Measurements from ENCODE around the gene PTCD2.

Gene PTCD2, protein sequence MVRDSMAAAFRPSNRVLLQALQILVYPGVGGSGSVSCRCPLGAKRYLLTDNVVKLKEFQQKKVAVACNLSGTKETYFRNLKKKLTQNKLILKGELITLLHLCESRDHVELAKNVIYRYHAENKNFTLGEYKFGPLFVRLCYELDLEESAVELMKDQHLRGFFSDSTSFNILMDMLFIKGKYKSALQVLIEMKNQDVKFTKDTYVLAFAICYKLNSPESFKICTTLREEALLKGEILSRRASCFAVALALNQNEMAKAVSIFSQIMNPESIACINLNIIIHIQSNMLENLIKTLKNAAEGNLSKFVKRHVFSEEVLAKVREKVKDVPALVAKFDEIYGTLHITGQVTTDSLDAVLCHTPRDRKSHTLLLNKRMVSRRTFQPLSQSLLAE

DNA sequence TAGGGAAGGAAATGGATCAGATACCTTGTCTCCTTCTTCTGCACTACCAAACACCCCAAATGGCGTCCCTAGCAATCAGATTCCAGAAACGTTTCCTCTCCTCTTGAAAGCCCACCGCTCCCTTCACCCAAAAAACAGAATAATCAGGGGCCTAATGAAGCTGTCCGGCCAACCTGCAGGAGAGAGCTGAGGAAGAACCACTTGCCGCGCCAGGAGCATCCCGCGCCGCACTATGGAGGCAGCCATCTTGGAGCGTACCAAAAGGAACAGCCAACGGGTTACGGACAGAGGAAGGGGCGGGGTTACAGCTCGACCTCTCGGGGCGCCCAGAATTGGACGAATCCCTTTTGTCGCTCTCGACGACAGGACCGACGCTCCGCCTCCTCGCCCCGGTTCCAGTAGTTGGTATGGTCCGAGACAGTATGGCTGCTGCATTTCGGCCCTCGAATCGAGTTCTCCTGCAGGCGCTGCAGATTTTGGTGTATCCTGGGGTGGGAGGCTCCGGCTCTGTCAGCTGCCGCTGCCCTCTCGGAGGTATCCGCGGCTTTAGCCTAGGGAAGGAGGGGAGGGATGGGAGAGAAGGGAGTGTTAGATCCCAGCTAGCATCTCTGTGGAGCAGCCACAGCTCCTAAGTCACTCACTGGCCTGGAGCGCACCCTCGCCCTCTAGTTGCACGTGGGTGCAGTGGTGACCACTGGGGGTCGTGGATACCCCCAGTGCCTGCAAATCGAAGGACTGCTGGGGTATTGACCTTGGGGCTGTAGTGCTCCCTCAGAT is at the start of gene PTCD2, which contains the start of gene MRPS27:
TSS of gene PTCD2 (plus strand) at position 398 of the 777 bp plus-strand sequence. CDS start at position 408, 10 bp downstream.
TSS of gene MRPS27 (minus strand) at position 265 of the 777 bp plus-strand sequence. CDS start at position 246, 19 bp downstream.
- peaks cover 22% of the 10 kb centered on the region for H3K36me3 ChIP-seq (ENCODE audit: insufficient read depth, low read length)
- H3K27ac ChIP-seq, result peak within 1 kb of the TSS; percentile 17; the same call in 1 of the 2 replicates
- H3K9ac ChIP-seq (ENCODE audit: insufficient read length), result peak within 1 kb of the TSS; percentile 93
- no peak for TF ChIP-seq EZH2 (IDR thresholded peaks at IDR 0.05)
- TF ChIP-seq POLR2AphosphoS5 (IDR thresholded peaks at IDR 0.05; ENCODE audit: borderline replicate concordance, low read depth, low read length), result peak; percentile 99
- DNase-seq (ENCODE audit: low read depth, low spot score), result peak; percentile 88
- no peaks in the 10 kb centered on the region for H3K9me3 ChIP-seq (ENCODE audit: low read depth, low read length)
- peak within 1 kb of the TSS; percentile 84 for H3K4me3 ChIP-seq

GRCh38 chr5:72271702-72272101 is 48.5 kb upstream of the PTCD2 start:
- DNase-seq (ENCODE audit: low read depth, low spot score), result no peak

GRCh38 chr5:72272398-72272797 is 47.8 kb upstream of the PTCD2 start:
- peaks cover 50% of the 10 kb centered on the region for H3K36me3 ChIP-seq (ENCODE audit: insufficient read depth, low read length)
- DNase-seq (ENCODE audit: low read depth, low spot score), result no peak
- no peak overlapping the region for H3K9ac ChIP-seq (ENCODE audit: insufficient read length)
- TF ChIP-seq EZH2 (IDR thresholded peaks at IDR 0.05) (no peak), POLR2AphosphoS5 (IDR thresholded peaks at IDR 0.05; ENCODE audit: borderline replicate concordance, low read depth, low read length) (no peak), FOXP2 (optimal IDR thresholded peaks at IDR 0.05; ENCODE audit: control extremely low read depth, extremely low read length, insufficient read depth) (no peak)
- no peak overlapping the region for H3K27ac ChIP-seq
- H3K4me3 ChIP-seq, result no peak overlapping the region
- 0 out of 2 replicates have a peak, but pooled peaks cover 3% of the 10 kb centered on the region for H3K9me3 ChIP-seq (ENCODE audit: low read depth, low read length)

More at GRCh38 chr5:72271702-72272101, 48.5 kb upstream of the PTCD2 start:
- H3K9me3 ChIP-seq (ENCODE audit: low read depth, low read length), result 0 out of 2 replicates have a peak, but pooled peaks cover 3% of the 10 kb centered on the region
- H3K4me3 ChIP-seq, result no peak overlapping the region
- peak overlapping the region; percentile 40; the same call in 1 of the 2 replicates for H3K27ac ChIP-seq
- H3K36me3 ChIP-seq (ENCODE audit: insufficient read depth, low read length), result peaks cover 53% of the 10 kb centered on the region
- TF ChIP-seq FOXP2 (optimal IDR thresholded peaks at IDR 0.05; ENCODE audit: control extremely low read depth, extremely low read length, insufficient read depth) (no peak), POLR2AphosphoS5 (IDR thresholded peaks at IDR 0.05; ENCODE audit: borderline replicate concordance, low read depth, low read length) (no peak), EZH2 (IDR thresholded peaks at IDR 0.05) (no peak)
- no peak overlapping the region for H3K9ac ChIP-seq (ENCODE audit: insufficient read length)

GRCh38 chr5:72273547-72273946 is 46.6 kb upstream of the PTCD2 start:
- DNase-seq (ENCODE audit: low read depth, low spot score), result no peak
- TF ChIP-seq FOXP2 (optimal IDR thresholded peaks at IDR 0.05; ENCODE audit: control extremely low read depth, extremely low read length, insufficient read depth) (no peak), EZH2 (IDR thresholded peaks at IDR 0.05) (no peak), POLR2AphosphoS5 (IDR thresholded peaks at IDR 0.05; ENCODE audit: borderline replicate concordance, low read depth, low read length) (no peak)
- Histone ChIP-seq H3K9me3 (ENCODE audit: low read depth, low read length) (0 out of 2 replicates have a peak, but pooled peaks cover 3% of the 10 kb centered on the region), H3K36me3 (ENCODE audit: insufficient read depth, low read length) (peaks cover 56% of the 10 kb centered on the region), H3K4me3 (no peak overlapping the region), H3K9ac (ENCODE audit: insufficient read length) (no peak overlapping the region), H3K27ac (no peak overlapping the region)

DNA sequence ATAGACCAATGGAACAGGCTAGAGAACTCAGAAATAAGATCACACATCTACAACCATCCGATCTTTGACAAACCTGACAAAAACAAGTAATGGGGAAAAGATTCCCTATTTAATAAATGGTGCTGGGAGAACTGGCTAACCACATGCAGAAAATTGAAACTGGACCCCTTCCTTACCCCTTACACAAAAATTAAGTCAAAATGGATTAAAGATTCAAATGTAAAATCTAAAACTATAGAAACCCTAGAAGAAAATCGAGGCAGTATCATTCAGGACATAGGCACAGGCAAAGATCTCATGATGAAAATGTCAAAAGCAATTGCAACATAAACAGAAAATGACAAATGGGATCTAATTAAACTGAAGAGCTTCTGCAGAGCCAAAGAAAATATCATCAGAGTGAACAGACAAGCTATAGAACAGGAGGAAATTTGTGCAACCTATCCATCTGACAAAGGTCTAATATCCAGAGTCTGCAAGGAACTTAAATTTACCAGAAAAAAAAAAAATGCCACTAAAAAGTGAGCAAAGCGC is 43.9 kb upstream of the PTCD2 start:
- no peak overlapping the region for H3K4me3 ChIP-seq
- peaks cover 59% of the 10 kb centered on the region for H3K36me3 ChIP-seq (ENCODE audit: insufficient read depth, low read length)

GRCh38 chr5:72280581-72281069 is 39.5 kb upstream of the PTCD2 start:
- peak; percentile 52 for DNase-seq (ENCODE audit: low read depth, low spot score)
- peak overlapping the region; percentile 100 for H3K27ac ChIP-seq
- TF ChIP-seq EZH2 (IDR thresholded peaks at IDR 0.05), result no peak
- TF ChIP-seq POLR2AphosphoS5 (IDR thresholded peaks at IDR 0.05; ENCODE audit: borderline replicate concordance, low read depth, low read length), result no peak
- TF ChIP-seq FOXP2 (optimal IDR thresholded peaks at IDR 0.05; ENCODE audit: control extremely low read depth, extremely low read length, insufficient read depth), result no peak

More for the DNA sequence above, 43.9 kb upstream of the PTCD2 start:
- Histone ChIP-seq H3K27ac (no peak overlapping the region), H3K9ac (ENCODE audit: insufficient read length) (no peak overlapping the region), H3K9me3 (ENCODE audit: low read depth, low read length) (0 out of 2 replicates have a peak, but pooled peaks cover 3% of the 10 kb centered on the region)
- no peak for DNase-seq (ENCODE audit: low read depth, low spot score)
- TF ChIP-seq POLR2AphosphoS5 (IDR thresholded peaks at IDR 0.05; ENCODE audit: borderline replicate concordance, low read depth, low read length), result no peak
- TF ChIP-seq FOXP2 (optimal IDR thresholded peaks at IDR 0.05; ENCODE audit: control extremely low read depth, extremely low read length, insufficient read depth), result no peak
- TF ChIP-seq EZH2 (IDR thresholded peaks at IDR 0.05), result no peak

GRCh38 chr5:72281430-72281763 is 38.8 kb upstream of the PTCD2 start:
- Histone ChIP-seq H3K4me3 (peak overlapping the region; percentile 68), H3K27ac (peak overlapping the region; percentile 100), H3K9ac (ENCODE audit: insufficient read length) (peak overlapping the region; percentile 71), H3K9me3 (ENCODE audit: low read depth, low read length) (0 out of 2 replicates have a peak, but pooled peaks cover 1% of the 10 kb centered on the region), H3K36me3 (ENCODE audit: insufficient read depth, low read length) (peaks cover 30% of the 10 kb centered on the region)
- no peak for TF ChIP-seq POLR2AphosphoS5 (IDR thresholded peaks at IDR 0.05; ENCODE audit: borderline replicate concordance, low read depth, low read length)
- no peak for TF ChIP-seq EZH2 (IDR thresholded peaks at IDR 0.05)
- TF ChIP-seq FOXP2 (optimal IDR thresholded peaks at IDR 0.05; ENCODE audit: control extremely low read depth, extremely low read length, insufficient read depth), result no peak
- peak; percentile 18 for DNase-seq (ENCODE audit: low read depth, low spot score)

More at GRCh38 chr5:72280581-72281069, 39.5 kb upstream of the PTCD2 start:
- Histone ChIP-seq H3K9me3 (ENCODE audit: low read depth, low read length) (0 out of 2 replicates have a peak, but pooled peaks cover 3% of the 10 kb centered on the region), H3K4me3 (peak overlapping the region; percentile 68), H3K9ac (ENCODE audit: insufficient read length) (peak overlapping the region; percentile 71), H3K36me3 (ENCODE audit: insufficient read depth, low read length) (peaks cover 37% of the 10 kb centered on the region)

Data from SK-N-MC (cell line).